Lung (tissue), 12 donors: ENCODE measurements around the gene ARHGAP22. TPM values are rescaled to one million over a fixed set of nuclear protein-coding genes. Genes with fewer than 3 reads are reported as not detected.

ENCODE experiments used
- ATAC-seq: fragments of 200-7000 bp; cut with Tn5 transposase; one replicate; pipeline ENCODE4 v1.9.1; 2020; ENCODE audit warnings: moderate number of reproducible peaks; ENCODE audit not compliant: insufficient read depth, low FRiP score
- DNase-seq, 3 donors: peaks; one replicate each; pipeline ENCODE4 v3.0.0-alpha.2; 2013 to 2017
- H3K27ac ChIP-seq, 2 donors: one replicate each; pipeline ENCODE4 v1.5.1; 2013; ENCODE audit warnings: mild to moderate bottlenecking in 2 of 2, moderate library complexity in 2 of 2, control low read depth in 1 of 2, inconsistent platforms in 1 of 2, low read depth in 1 of 2, low read length in 1 of 2
- H3K27me3 ChIP-seq, 3 donors: one replicate each; pipeline ENCODE4 v1.5.1; 2013; ENCODE audit warnings: low read length in 2 of 3; ENCODE audit not compliant: control insufficient read depth in 3 of 3, insufficient read depth in 3 of 3
- H3K36me3 ChIP-seq, 4 donors: one replicate each; pipeline ENCODE4 v1.5.1; 2013; ENCODE audit warnings: low read length in 4 of 4, mild to moderate bottlenecking in 1 of 4, moderate library complexity in 1 of 4; ENCODE audit not compliant: control insufficient read depth in 4 of 4, insufficient read depth in 4 of 4
- H3K4me1 ChIP-seq, 5 donors: one replicate each; pipeline ENCODE4 v1.5.1; 2013; ENCODE audit warnings: low read length in 5 of 5, mild to moderate bottlenecking in 2 of 5, moderate library complexity in 1 of 5; ENCODE audit not compliant: control insufficient read depth in 5 of 5, insufficient read depth in 5 of 5
- H3K4me3 ChIP-seq: one replicate; pipeline ENCODE4 v1.5.1; 2013; ENCODE audit warnings: mild to moderate bottlenecking, control low read depth, moderate library complexity
- H3K9ac ChIP-seq, 2 donors: one replicate each; pipeline ENCODE4 v1.5.1; 2013; ENCODE audit warnings: low read length in 2 of 2, control low read depth in 1 of 2; ENCODE audit not compliant: insufficient read depth in 1 of 2
- H3K9me3 ChIP-seq, 4 donors: one replicate each; pipeline ENCODE4 v1.5.1; 2013; ENCODE audit warnings: low read length in 3 of 4, mild to moderate bottlenecking in 1 of 4, moderate library complexity in 1 of 4; ENCODE audit not compliant: control insufficient read depth in 4 of 4, insufficient read depth in 3 of 4
- WGBS, 2 donors: extraction: QIAGEN DNeasy Blood & Tissue Kit; methylation state at CpG; one replicate each; pipeline ENCODE4 v1.1.7; 2013; 5-methylcytosine and 5-hydroxymethylcytosine counted together
- polyA plus RNA-seq, 2 donors: library from polyadenylated mRNA; stranded (reverse); fragments of 200-250 nt; gene quantifications; one replicate each; pipeline ENCODE4 v1.2.1, GENCODE V29; 2013
- total RNA-seq, 2 donors: library from RNA; depleted of rRNA in 1 of 2; stranded (reverse); fragments of >200 nt in 1 of 2; gene quantifications; one replicate each; pipeline ENCODE4 v1.2.1, GENCODE V29; 2014 to 2021
- TF ChIP-seq, protein P1 (sequence below): IDR thresholded peaks from 2 replicates; pipeline ENCODE4 v1.5.1; 2012; ENCODE audit warnings: mild to moderate bottlenecking; ENCODE audit errors: control extremely low read depth, extremely low read depth
- donor health status: control.
- donor health status: control.
- donor health status: Bipolar disorder and iron deficiency.
- donor health status: healthy.
- donor health status: DM: yes; HTN: yes; CAD: no.

ARHGAP22 gene
- total and polyA plus RNA-seq, 4 donors, result 3.2 to 6.9 (median 4.1) TPM

DNA sequence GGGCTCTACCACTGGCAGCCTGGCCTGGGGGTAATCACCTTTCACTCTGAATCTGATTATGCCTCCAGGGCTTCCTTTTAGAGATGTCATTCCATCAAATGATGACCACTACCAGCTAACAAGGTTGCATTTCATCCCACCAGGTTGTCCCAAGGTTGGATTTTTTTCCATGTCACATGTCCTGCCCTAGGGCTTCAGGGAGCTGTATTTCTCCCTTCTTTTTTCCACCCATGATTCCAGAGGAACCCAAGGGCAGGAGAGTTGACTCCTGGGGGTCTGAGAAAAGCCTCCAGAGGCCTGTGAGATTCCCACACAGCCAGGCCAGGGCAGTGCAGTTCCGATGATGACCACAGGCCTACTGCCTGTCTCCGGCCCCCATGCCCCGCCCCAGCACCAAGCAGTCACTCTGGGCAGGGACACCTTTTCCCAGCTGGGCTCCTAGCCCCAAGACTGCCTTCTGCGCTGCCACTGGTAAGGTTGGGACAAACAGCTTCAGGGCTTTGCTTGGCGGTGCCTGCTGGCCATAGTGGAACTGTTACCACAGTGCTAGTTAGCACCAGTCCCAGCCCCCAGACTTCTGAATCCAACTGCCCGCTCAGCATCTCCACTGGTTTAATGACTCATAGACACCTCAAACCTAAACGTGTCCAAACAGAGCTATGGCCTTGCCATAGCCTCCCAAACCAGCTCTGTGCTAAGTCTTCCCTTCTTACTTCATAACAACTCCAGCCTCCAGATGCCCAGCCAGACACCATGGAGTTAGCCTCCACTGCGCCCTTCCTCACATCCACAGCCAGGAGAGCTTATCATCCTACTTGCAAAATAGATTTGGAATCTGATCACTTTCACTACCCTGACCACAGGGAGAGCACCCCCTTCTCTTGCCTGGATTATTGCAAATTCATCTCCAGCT, 133.7 kb downstream of the ARHGAP22 start:
- H3K36me3 ChIP-seq, result no peaks in the 10 kb centered on the region
- H3K27ac ChIP-seq, result no peak overlapping the region
- TF ChIP-seq, protein P1, sequence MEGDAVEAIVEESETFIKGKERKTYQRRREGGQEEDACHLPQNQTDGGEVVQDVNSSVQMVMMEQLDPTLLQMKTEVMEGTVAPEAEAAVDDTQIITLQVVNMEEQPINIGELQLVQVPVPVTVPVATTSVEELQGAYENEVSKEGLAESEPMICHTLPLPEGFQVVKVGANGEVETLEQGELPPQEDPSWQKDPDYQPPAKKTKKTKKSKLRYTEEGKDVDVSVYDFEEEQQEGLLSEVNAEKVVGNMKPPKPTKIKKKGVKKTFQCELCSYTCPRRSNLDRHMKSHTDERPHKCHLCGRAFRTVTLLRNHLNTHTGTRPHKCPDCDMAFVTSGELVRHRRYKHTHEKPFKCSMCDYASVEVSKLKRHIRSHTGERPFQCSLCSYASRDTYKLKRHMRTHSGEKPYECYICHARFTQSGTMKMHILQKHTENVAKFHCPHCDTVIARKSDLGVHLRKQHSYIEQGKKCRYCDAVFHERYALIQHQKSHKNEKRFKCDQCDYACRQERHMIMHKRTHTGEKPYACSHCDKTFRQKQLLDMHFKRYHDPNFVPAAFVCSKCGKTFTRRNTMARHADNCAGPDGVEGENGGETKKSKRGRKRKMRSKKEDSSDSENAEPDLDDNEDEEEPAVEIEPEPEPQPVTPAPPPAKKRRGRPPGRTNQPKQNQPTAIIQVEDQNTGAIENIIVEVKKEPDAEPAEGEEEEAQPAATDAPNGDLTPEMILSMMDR, result no peak
- H3K4me1 ChIP-seq, result peaks cover 0 to 17% (median 0%) of the 10 kb centered on the region in 5 donors
- H3K9me3 ChIP-seq, result no peaks in the 10 kb centered on the region
- 81 to 83% methylated on average over 8 of the region's 8 CpGs for WGBS, 2 donors
- DNase-seq (no peak), ATAC-seq (no peak)
- no peak overlapping the region for H3K4me3 ChIP-seq
- H3K9ac ChIP-seq, result no peak overlapping the region
- no peaks in the 10 kb centered on the region for H3K27me3 ChIP-seq

DNA sequence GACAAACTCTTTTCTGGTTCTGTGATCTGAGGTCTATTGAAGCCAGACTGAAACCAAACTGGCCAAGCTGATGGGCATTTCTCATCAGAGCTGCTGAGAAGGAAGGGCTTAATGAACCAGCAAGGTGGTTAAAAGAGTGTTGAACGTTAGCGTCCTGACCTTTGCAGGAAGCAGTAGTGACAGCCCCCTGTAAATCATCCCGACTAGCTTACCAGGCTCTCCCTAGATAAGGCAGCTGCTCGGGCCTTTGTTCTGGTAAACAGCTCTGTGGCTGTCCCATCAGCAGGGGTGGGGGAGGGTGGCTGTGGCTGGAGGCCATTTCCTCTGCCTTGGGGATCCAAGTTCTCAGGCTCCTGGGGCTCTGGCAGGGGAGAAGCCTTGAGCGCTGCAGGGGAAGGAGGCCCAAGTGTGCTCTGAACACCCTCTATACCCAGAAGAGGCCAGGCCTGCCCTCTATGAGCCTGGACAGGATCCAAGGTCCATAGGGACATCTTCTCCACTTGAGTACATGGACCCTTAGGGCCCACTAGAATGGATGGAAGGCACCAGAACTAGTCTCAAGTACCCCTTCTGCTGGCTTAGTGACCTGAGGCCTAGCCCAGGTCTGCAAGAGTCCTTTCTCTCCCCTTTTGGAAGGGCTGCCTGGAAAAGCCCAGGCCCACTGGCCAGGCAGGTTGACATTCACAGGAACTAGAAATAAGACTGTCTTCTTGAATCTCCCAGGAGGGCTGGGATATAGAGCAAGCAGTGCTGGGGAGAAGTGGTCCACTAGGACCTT, 134.6 kb downstream of the ARHGAP22 start:
- 23 to 56% methylated on average over 5 of the region's 5 CpGs for WGBS, 2 donors
- Histone ChIP-seq H3K4me1 (peaks cover 0 to 22% (median 0%) of the 10 kb centered on the region in 5 donors), H3K4me3 (no peak overlapping the region), H3K9ac (no peak overlapping the region), H3K36me3 (no peaks in the 10 kb centered on the region), H3K27me3 (no peaks in the 10 kb centered on the region), H3K9me3 (peaks cover 0 to 2% (median 0%) of the 10 kb centered on the region in 4 donors), H3K27ac (no peak overlapping the region)
- no peak for ATAC-seq
- TF ChIP-seq, protein P1, result no peak
- peak; percentile 60 to 86 (median 70) for DNase-seq

DNA sequence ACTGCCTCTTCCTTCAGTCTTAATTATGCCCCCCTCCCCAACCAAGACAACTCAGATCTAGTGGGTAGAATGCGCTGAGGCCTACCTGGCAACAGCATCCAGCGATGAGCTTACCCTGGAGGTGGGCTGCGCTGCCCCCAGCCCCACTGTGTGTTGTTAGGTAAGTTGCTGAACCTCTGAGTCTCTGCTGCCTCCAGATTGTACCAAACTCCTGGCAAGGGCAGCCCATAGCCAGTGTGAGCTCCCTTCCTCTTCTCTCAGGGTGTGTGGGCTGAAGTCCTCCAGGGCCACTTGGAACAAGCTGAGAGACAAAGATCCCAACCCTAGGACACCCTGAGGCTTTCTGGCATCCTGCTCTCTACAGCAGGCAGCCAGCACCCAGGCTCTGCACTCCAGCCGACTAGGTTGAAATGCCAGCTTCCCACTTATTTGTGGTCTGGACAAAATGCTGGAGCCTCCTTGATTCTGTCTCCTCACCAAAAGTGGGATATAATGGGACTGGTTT, 135.3 kb downstream of the ARHGAP22 start:
- DNase-seq (no peak), ATAC-seq (no peak)
- peaks cover 0 to 28% (median 0%) of the 10 kb centered on the region in 5 donors for H3K4me1 ChIP-seq

More for the DNA sequence above, 135.3 kb downstream of the ARHGAP22 start:
- Histone ChIP-seq H3K9me3 (peaks cover 0 to 2% (median 0%) of the 10 kb centered on the region in 4 donors), H3K27me3 (no peaks in the 10 kb centered on the region), H3K9ac (no peak overlapping the region), H3K36me3 (no peaks in the 10 kb centered on the region), H3K27ac (no peak overlapping the region), H3K4me3 (no peak overlapping the region)
- TF ChIP-seq, protein P1, result no peak
- WGBS, 2 donors, result 78 to 84% methylated on average over 4 of the region's 4 CpGs
